ENCODE results near the gene ASB7.
"Not testable (repeated sequence)": the region's sequence is repeated elsewhere in the genome, so short reads cannot be mapped to it uniquely, and the experiment has no call there.

The ASB7 gene

GRCh38 chr15:100668348-100668745, 66.0 kb downstream of the ASB7 start:
- ChIA-PET CTCF (no interaction called here), POLR2A (no interaction called here)
- peaks cover 0 to 9% (median 3%) of the 10 kb centered on the region in 5 experiments for H3K27me3 ChIP-seq (replicated peaks in 2 of 5; ENCODE audit: control insufficient read depth in 4 of 5, insufficient read depth in 5 of 5, low read length in 4 of 5)
- H3K27ac ChIP-seq (ENCODE audit: insufficient read depth in 1 of 2, low read depth in 1 of 2, low read length in 2 of 2, poor library complexity in 1 of 2, severe bottlenecking in 2 of 2) = no peak overlapping the region
- no peaks in the 10 kb centered on the region for H3K36me3 ChIP-seq (ENCODE audit: control insufficient read depth in 4 of 4, insufficient read depth in 4 of 4, low read length in 3 of 4)
- 83% methylated on average over 5 of the region's 7 CpGs for WGBS (ENCODE audit: insufficient coverage)
- no peak overlapping the region for H3K4me3 ChIP-seq (ENCODE audit: control insufficient read depth in 1 of 7, extremely low read depth in 1 of 7, insufficient read depth in 4 of 7, low read depth in 2 of 7, low read length in 6 of 7)
- no peaks in the 10 kb centered on the region for H3K4me1 ChIP-seq (ENCODE audit: control extremely low read depth in 1 of 4, control insufficient read depth in 4 of 4, insufficient read depth in 4 of 4, low read length in 3 of 4)
- H3K9me3 ChIP-seq (ENCODE audit: control extremely low read depth in 1 of 5, control insufficient read depth in 4 of 5, insufficient read depth in 2 of 5, low read depth in 1 of 5, low read length in 4 of 5) = no peaks in the 10 kb centered on the region
- no peak for DNase-seq

- no peaks in the 10 kb centered on the region for H3K4me1 ChIP-seq (ENCODE audit: control extremely low read depth in 1 of 4, control insufficient read depth in 4 of 4, insufficient read depth in 4 of 4, low read length in 3 of 4)
- WGBS (ENCODE audit: insufficient coverage) = 84% methylated on average over 13 of the region's 15 CpGs
- H3K36me3 ChIP-seq (ENCODE audit: control insufficient read depth in 4 of 4, insufficient read depth in 4 of 4, low read length in 3 of 4) = no peaks in the 10 kb centered on the region
- H3K9me3 ChIP-seq (ENCODE audit: control extremely low read depth in 1 of 5, control insufficient read depth in 4 of 5, insufficient read depth in 2 of 5, low read depth in 1 of 5, low read length in 4 of 5) = no peaks in the 10 kb centered on the region
- no peak overlapping the region for H3K27ac ChIP-seq (ENCODE audit: insufficient read depth in 1 of 2, low read depth in 1 of 2, low read length in 2 of 2, poor library complexity in 1 of 2, severe bottlenecking in 2 of 2)
- H3K4me3 ChIP-seq (ENCODE audit: control insufficient read depth in 1 of 7, extremely low read depth in 1 of 7, insufficient read depth in 4 of 7, low read depth in 2 of 7, low read length in 6 of 7) = no peak overlapping the region
- ChIA-PET CTCF (interaction anchor here (0.8 kb wide), 1 partner anchor 9 kb away, joined by 3 read pairs; no protein-coding TSS in a partner anchor), POLR2A (no interaction called here)
- DNase-seq = no peak
- H3K27me3 ChIP-seq (replicated peaks in 2 of 5; ENCODE audit: control insufficient read depth in 4 of 5, insufficient read depth in 5 of 5, low read length in 4 of 5) = peaks cover 0 to 9% (median 3%) of the 10 kb centered on the region in 5 experiments
These were observed 66.9 kb downstream of the ASB7 start for GRCh38 chr15:100669260-100669659.

- H3K9me3 ChIP-seq (ENCODE audit: control extremely low read depth in 1 of 5, control insufficient read depth in 4 of 5, insufficient read depth in 2 of 5, low read depth in 1 of 5, low read length in 4 of 5) = no peaks in the 10 kb centered on the region
- POLR2A ChIA-PET = no interaction called here
- H3K4me1 ChIP-seq (ENCODE audit: control extremely low read depth in 1 of 4, control insufficient read depth in 4 of 4, insufficient read depth in 4 of 4, low read length in 3 of 4) = no peaks in the 10 kb centered on the region
- DNase-seq = no peak
- CTCF ChIA-PET = no interaction called here
- WGBS (ENCODE audit: insufficient coverage) = 85% methylated on average over 4 of the region's 8 CpGs
- no peaks in the 10 kb centered on the region for H3K36me3 ChIP-seq (ENCODE audit: control insufficient read depth in 4 of 4, insufficient read depth in 4 of 4, low read length in 3 of 4)
- H3K27me3 ChIP-seq (replicated peaks in 2 of 5; ENCODE audit: control insufficient read depth in 4 of 5, insufficient read depth in 5 of 5, low read length in 4 of 5) = peaks cover 0 to 6% (median under 1%) of the 10 kb centered on the region in 5 experiments
- no peak overlapping the region for H3K27ac ChIP-seq (ENCODE audit: insufficient read depth in 1 of 2, low read depth in 1 of 2, low read length in 2 of 2, poor library complexity in 1 of 2, severe bottlenecking in 2 of 2)
- H3K4me3 ChIP-seq (ENCODE audit: control insufficient read depth in 1 of 7, extremely low read depth in 1 of 7, insufficient read depth in 4 of 7, low read depth in 2 of 7, low read length in 6 of 7) = no peak overlapping the region
These were observed 68.2 kb downstream of the ASB7 start for GRCh38 chr15:100670505-100671021.

GRCh38 chr15:100671124-100671680, 68.8 kb downstream of the ASB7 start:
- ChIA-PET CTCF (interaction anchor here (1.2 kb wide), 2 partner anchors 8 to 19 kb away, joined by 3 read pairs; no protein-coding TSS in a partner anchor), POLR2A (no interaction called here)
- Histone ChIP-seq H3K4me1 (ENCODE audit: control extremely low read depth in 1 of 4, control insufficient read depth in 4 of 4, insufficient read depth in 4 of 4, low read length in 3 of 4) (no peaks in the 10 kb centered on the region), H3K27ac (ENCODE audit: insufficient read depth in 1 of 2, low read depth in 1 of 2, low read length in 2 of 2, poor library complexity in 1 of 2, severe bottlenecking in 2 of 2) (no peak overlapping the region), H3K36me3 (ENCODE audit: control insufficient read depth in 4 of 4, insufficient read depth in 4 of 4, low read length in 3 of 4) (no peaks in the 10 kb centered on the region), H3K27me3 (replicated peaks in 2 of 5; ENCODE audit: control insufficient read depth in 4 of 5, insufficient read depth in 5 of 5, low read length in 4 of 5) (peaks cover 0 to 6% (median 0%) of the 10 kb centered on the region in 5 experiments), H3K4me3 (ENCODE audit: control insufficient read depth in 1 of 7, extremely low read depth in 1 of 7, insufficient read depth in 4 of 7, low read depth in 2 of 7, low read length in 6 of 7) (no peak overlapping the region), H3K9me3 (ENCODE audit: control extremely low read depth in 1 of 5, control insufficient read depth in 4 of 5, insufficient read depth in 2 of 5, low read depth in 1 of 5, low read length in 4 of 5) (no peaks in the 10 kb centered on the region)
- 95% methylated on average over 11 of the region's 15 CpGs for WGBS (ENCODE audit: insufficient coverage)
- no peak for DNase-seq

- CTCF ChIA-PET = interaction anchor here (1.1 to 1.2 kb wide), 3 partner anchors 9 to 20 kb away, joined by 3 to 4 read pairs (median 3); no protein-coding TSS in a partner anchor
- no peak overlapping the region for H3K27ac ChIP-seq (ENCODE audit: insufficient read depth in 1 of 2, low read depth in 1 of 2, low read length in 2 of 2, poor library complexity in 1 of 2, severe bottlenecking in 2 of 2)
- DNase-seq = peak; percentile 18 to 30 (median 25)
These were observed 69.6 kb downstream of the ASB7 start for GRCh38 chr15:100671858-100672543.

GRCh38 chr15:100672959-100673358, 70.6 kb downstream of the ASB7 start:
- Histone ChIP-seq H3K9me3 (ENCODE audit: control extremely low read depth in 1 of 5, control insufficient read depth in 4 of 5, insufficient read depth in 2 of 5, low read depth in 1 of 5, low read length in 4 of 5) (no peaks in the 10 kb centered on the region), H3K36me3 (ENCODE audit: control insufficient read depth in 4 of 4, insufficient read depth in 4 of 4, low read length in 3 of 4) (no peaks in the 10 kb centered on the region), H3K4me1 (ENCODE audit: control extremely low read depth in 1 of 4, control insufficient read depth in 4 of 4, insufficient read depth in 4 of 4, low read length in 3 of 4) (no peaks in the 10 kb centered on the region), H3K4me3 (ENCODE audit: control insufficient read depth in 1 of 7, extremely low read depth in 1 of 7, insufficient read depth in 4 of 7, low read depth in 2 of 7, low read length in 6 of 7) (no peak overlapping the region), H3K27ac (ENCODE audit: insufficient read depth in 1 of 2, low read depth in 1 of 2, low read length in 2 of 2, poor library complexity in 1 of 2, severe bottlenecking in 2 of 2) (no peak overlapping the region), H3K27me3 (replicated peaks in 2 of 5; ENCODE audit: control insufficient read depth in 4 of 5, insufficient read depth in 5 of 5, low read length in 4 of 5) (peaks cover 0 to 6% (median 0%) of the 10 kb centered on the region in 5 experiments)
- WGBS (ENCODE audit: insufficient coverage) = 92% methylated on average over 2 of the region's 5 CpGs
- CTCF ChIA-PET = no interaction called here
- DNase-seq = no peak
- POLR2A ChIA-PET = no interaction called here

More at GRCh38 chr15:100671858-100672543, 69.6 kb downstream of the ASB7 start:
- Histone ChIP-seq H3K4me3 (ENCODE audit: control insufficient read depth in 1 of 7, extremely low read depth in 1 of 7, insufficient read depth in 4 of 7, low read depth in 2 of 7, low read length in 6 of 7) (no peak overlapping the region), H3K36me3 (ENCODE audit: control insufficient read depth in 4 of 4, insufficient read depth in 4 of 4, low read length in 3 of 4) (no peaks in the 10 kb centered on the region), H3K27me3 (replicated peaks in 2 of 5; ENCODE audit: control insufficient read depth in 4 of 5, insufficient read depth in 5 of 5, low read length in 4 of 5) (peaks cover 0 to 6% (median 0%) of the 10 kb centered on the region in 5 experiments), H3K4me1 (ENCODE audit: control extremely low read depth in 1 of 4, control insufficient read depth in 4 of 4, insufficient read depth in 4 of 4, low read length in 3 of 4) (no peaks in the 10 kb centered on the region), H3K9me3 (ENCODE audit: control extremely low read depth in 1 of 5, control insufficient read depth in 4 of 5, insufficient read depth in 2 of 5, low read depth in 1 of 5, low read length in 4 of 5) (no peaks in the 10 kb centered on the region)
- POLR2A ChIA-PET = no interaction called here
- WGBS (ENCODE audit: insufficient coverage) = 79% methylated on average over 11 of the region's 13 CpGs

GRCh38 chr15:100679151-100679550, 76.8 kb downstream of the ASB7 start:
- CTCF ChIA-PET; H3K4me1 ChIP-seq (ENCODE audit: control extremely low read depth in 1 of 4, control insufficient read depth in 4 of 4, insufficient read depth in 4 of 4, low read length in 3 of 4); H3K27me3 ChIP-seq (replicated peaks in 2 of 5; ENCODE audit: control insufficient read depth in 4 of 5, insufficient read depth in 5 of 5, low read length in 4 of 5); POLR2A ChIA-PET; H3K27ac ChIP-seq (ENCODE audit: insufficient read depth in 1 of 2, low read depth in 1 of 2, low read length in 2 of 2, poor library complexity in 1 of 2, severe bottlenecking in 2 of 2); H3K36me3 ChIP-seq (ENCODE audit: control insufficient read depth in 4 of 4, insufficient read depth in 4 of 4, low read length in 3 of 4); DNase-seq; H3K4me3 ChIP-seq (ENCODE audit: control insufficient read depth in 1 of 7, extremely low read depth in 1 of 7, insufficient read depth in 4 of 7, low read depth in 2 of 7, low read length in 6 of 7): not testable (repeated sequence)
- peaks cover 0 to 22% (median 9%) of the 10 kb centered on the region in 5 experiments for H3K9me3 ChIP-seq (ENCODE audit: control extremely low read depth in 1 of 5, control insufficient read depth in 4 of 5, insufficient read depth in 2 of 5, low read depth in 1 of 5, low read length in 4 of 5)
- WGBS (ENCODE audit: insufficient coverage) = 96% methylated on average over 3 of the region's 5 CpGs
